ENCODE measurements around the gene SECTM1.

SECTM1 gene

GRCh38 chr17:82328141-82328993 is 5.2 kb downstream of the SECTM1 start:
- DNase-seq (ENCODE audit: low read depth), result no peak

GRCh38 chr17:82327757-82328140 is 5.8 kb downstream of the SECTM1 start:
- no peak for DNase-seq (ENCODE audit: low read depth)

GRCh38 chr17:82327289-82327688 is 6.3 kb downstream of the SECTM1 start:
- DNase-seq (ENCODE audit: low read depth), result no peak

GRCh38 chr17:82325286-82326180 is 8.0 kb downstream of the SECTM1 start:
- DNase-seq (ENCODE audit: low read depth), result no peak

GRCh38 chr17:82324566-82325285 is 8.8 kb downstream of the SECTM1 start:
- no peak for DNase-seq (ENCODE audit: low read depth)

- DNase-seq (ENCODE audit: low read depth), result no peak
Observed at GRCh38 chr17:82323514-82324234, 9.9 kb downstream of the SECTM1 start.

GRCh38 chr17:82322526-82323453 is 10.8 kb downstream of the SECTM1 start:
- no peak for DNase-seq (ENCODE audit: low read depth)

- no peak for DNase-seq (ENCODE audit: low read depth)
Observed at GRCh38 chr17:82321947-82322466, 11.6 kb downstream of the SECTM1 start.

- peak; percentile 77 for DNase-seq (ENCODE audit: low read depth)
Observed at GRCh38 chr17:82320956-82321927, 12.3 kb downstream of the SECTM1 start.

GRCh38 chr17:82320140-82320840 is 13.3 kb downstream of the SECTM1 start:
- no peak for DNase-seq (ENCODE audit: low read depth)

GRCh38 chr17:82319619-82320062 is 13.9 kb downstream of the SECTM1 start:
- DNase-seq (ENCODE audit: low read depth), result no peak

GRCh38 chr17:82318772-82319606 is 14.6 kb downstream of the SECTM1 start:
- DNase-seq (ENCODE audit: low read depth), result no peak

GRCh38 chr17:82318169-82318498 is 15.4 kb downstream of the SECTM1 start:
- no peak for DNase-seq (ENCODE audit: low read depth)

GRCh38 chr17:82317394-82318168 is 16.0 kb downstream of the SECTM1 start, which contains the start of gene CD7:
TSS of gene CD7 (minus strand) at chr17:82317608. CDS start at chr17:82317495, 113 bp downstream.
- no peak for DNase-seq (ENCODE audit: low read depth)

- no peak for DNase-seq (ENCODE audit: low read depth)
Observed at GRCh38 chr17:82316651-82317393, 16.7 kb downstream of the SECTM1 start.

Measured in stimulated activated CD8-positive, alpha-beta memory T cell treated with anti-CD3 and anti-CD28 coated beads, Interleukin-12 subunit alpha, Interleukin-12 subunit beta, amount 100 ng/mL, for 1 hour (primary cell).